ENCODE measurements around the gene SAMD8.
"Not testable (repeated sequence)": the region's sequence is repeated elsewhere in the genome, so short reads cannot be mapped to it uniquely, and the experiment has no call there.

Gene SAMD8

GRCh38 chr10:75203724-75204123 lies 92.3 kb downstream of the SAMD8 start:
- H3K4me1 ChIP-seq, result no peaks in the 10 kb centered on the region
- no peak for DNase-seq
- H3K4me3 ChIP-seq (ENCODE audit: low read depth, low read length), result no peak overlapping the region
- TF ChIP-seq CTCF (IDR thresholded peaks at IDR 0.05; ENCODE audit: low read depth, low read length), result no peak
- H3K27me3 ChIP-seq, result no peaks in the 10 kb centered on the region
- H3K9me3 ChIP-seq, result no peaks in the 10 kb centered on the region
- H3K36me3 ChIP-seq, result no peaks in the 10 kb centered on the region

GRCh38 chr10:75205908-75206307 lies 94.5 kb downstream of the SAMD8 start:
- Histone ChIP-seq H3K36me3 (peaks cover 3% of the 10 kb centered on the region), H3K27me3 (no peaks in the 10 kb centered on the region), H3K4me3 (ENCODE audit: low read depth, low read length) (no peak overlapping the region), H3K9me3 (no peaks in the 10 kb centered on the region), H3K4me1 (no peaks in the 10 kb centered on the region)
- DNase-seq, result no peak
- TF ChIP-seq CTCF (IDR thresholded peaks at IDR 0.05; ENCODE audit: low read depth, low read length), result no peak

- not testable (repeated sequence) for H3K4me1 ChIP-seq; H3K9me3 ChIP-seq; H3K27me3 ChIP-seq; DNase-seq; H3K4me3 ChIP-seq (ENCODE audit: low read depth, low read length)
- H3K36me3 ChIP-seq, result peaks cover 10% of the 10 kb centered on the region
Measured at GRCh38 chr10:75206638-75207037, 95.2 kb downstream of the SAMD8 start.

GRCh38 chr10:75207079-75207856 lies 95.8 kb downstream of the SAMD8 start:
- no peak for TF ChIP-seq CTCF (IDR thresholded peaks at IDR 0.05; ENCODE audit: low read depth, low read length)
- DNase-seq, result no peak
- Histone ChIP-seq H3K4me3 (ENCODE audit: low read depth, low read length) (no peak overlapping the region), H3K27me3 (no peaks in the 10 kb centered on the region), H3K36me3 (peaks cover 16% of the 10 kb centered on the region), H3K4me1 (no peaks in the 10 kb centered on the region), H3K9me3 (no peaks in the 10 kb centered on the region)

GRCh38 chr10:75207857-75208144 lies 96.3 kb downstream of the SAMD8 start:
- no peak for DNase-seq
- H3K4me3 ChIP-seq (ENCODE audit: low read depth, low read length), result no peak overlapping the region
- H3K4me1 ChIP-seq, result no peaks in the 10 kb centered on the region
- no peaks in the 10 kb centered on the region for H3K27me3 ChIP-seq
- no peaks in the 10 kb centered on the region for H3K9me3 ChIP-seq
- TF ChIP-seq CTCF (IDR thresholded peaks at IDR 0.05; ENCODE audit: low read depth, low read length), result no peak
- peaks cover 22% of the 10 kb centered on the region for H3K36me3 ChIP-seq

- no peaks in the 10 kb centered on the region for H3K9me3 ChIP-seq
- no peaks in the 10 kb centered on the region for H3K4me1 ChIP-seq
- no peak for TF ChIP-seq CTCF (IDR thresholded peaks at IDR 0.05; ENCODE audit: low read depth, low read length)
- no peak overlapping the region for H3K4me3 ChIP-seq (ENCODE audit: low read depth, low read length)
- H3K36me3 ChIP-seq, result peaks cover 26% of the 10 kb centered on the region
- H3K27me3 ChIP-seq, result no peaks in the 10 kb centered on the region
- no peak for DNase-seq
Measured at GRCh38 chr10:75208181-75208580, 96.7 kb downstream of the SAMD8 start.

Data from BE2C (cell line).